ENCODE measurements around the gene HOXA5.

The HOXA5 gene

DNA sequence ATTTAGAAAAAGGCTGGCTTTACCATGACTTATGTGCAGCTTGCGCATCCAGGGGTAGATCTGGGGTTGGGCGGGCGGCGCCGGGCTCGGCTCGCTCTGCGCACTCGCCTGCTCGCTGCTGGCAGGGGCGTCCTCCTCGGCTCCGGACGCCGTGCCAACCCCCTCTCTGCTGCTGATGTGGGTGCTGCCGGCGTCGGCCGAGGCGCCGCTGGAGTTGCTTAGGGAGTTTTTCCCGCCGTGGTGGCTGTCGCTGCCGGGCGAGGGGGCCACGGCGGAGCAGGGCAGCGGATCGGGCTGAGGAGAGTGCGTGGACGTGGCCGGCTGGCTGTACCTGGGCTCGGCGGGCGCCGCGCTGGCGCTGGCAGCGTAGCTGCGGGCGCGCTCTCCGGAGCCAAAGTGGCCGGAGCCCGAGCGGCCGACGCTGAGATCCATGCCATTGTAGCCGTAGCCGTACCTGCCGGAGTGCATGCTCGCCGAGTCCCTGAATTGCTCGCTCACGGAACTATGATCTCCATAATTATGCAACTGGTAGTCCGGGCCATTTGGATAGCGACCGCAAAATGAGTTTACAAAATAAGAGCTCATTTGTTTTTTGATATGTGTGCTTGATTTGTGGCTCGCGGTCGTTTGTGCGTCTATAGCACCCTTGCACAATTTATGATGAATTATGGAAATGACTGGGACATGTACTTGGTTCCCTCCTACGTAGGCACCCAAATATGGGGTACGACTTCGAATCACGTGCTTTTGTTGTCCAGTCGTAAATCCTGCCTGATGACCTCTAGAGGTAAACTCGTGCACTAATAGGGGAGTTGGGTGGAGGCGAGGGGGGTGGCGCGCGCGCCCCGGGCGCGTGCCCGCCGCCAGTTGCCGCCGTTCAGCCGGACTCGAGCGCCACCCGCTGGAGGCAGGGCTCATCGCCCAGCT lies at the start of gene HOXA5:
TSS of gene HOXA5 (minus strand) at position 659 of the 927 bp plus-strand sequence. CDS start at position 585, 74 bp downstream.
- Mint-ChIP-seq H3K27ac (peak within 1 kb of the TSS; percentile 98 to 100 (median 99)), H3K4me3 (peak within 1 kb of the TSS; percentile 95 to 98 (median 96)), H3K27me3 (ENCODE audit: low read depth) (peaks cover 10% of the 10 kb centered on the region), H3K4me1 (peaks cover 82% of the 10 kb centered on the region), H3K36me3 (ENCODE audit: low read depth) (peaks cover 85% of the 10 kb centered on the region), H3K9me3 (no peaks in the 10 kb centered on the region)
- TF ChIP-seq, protein P1, sequence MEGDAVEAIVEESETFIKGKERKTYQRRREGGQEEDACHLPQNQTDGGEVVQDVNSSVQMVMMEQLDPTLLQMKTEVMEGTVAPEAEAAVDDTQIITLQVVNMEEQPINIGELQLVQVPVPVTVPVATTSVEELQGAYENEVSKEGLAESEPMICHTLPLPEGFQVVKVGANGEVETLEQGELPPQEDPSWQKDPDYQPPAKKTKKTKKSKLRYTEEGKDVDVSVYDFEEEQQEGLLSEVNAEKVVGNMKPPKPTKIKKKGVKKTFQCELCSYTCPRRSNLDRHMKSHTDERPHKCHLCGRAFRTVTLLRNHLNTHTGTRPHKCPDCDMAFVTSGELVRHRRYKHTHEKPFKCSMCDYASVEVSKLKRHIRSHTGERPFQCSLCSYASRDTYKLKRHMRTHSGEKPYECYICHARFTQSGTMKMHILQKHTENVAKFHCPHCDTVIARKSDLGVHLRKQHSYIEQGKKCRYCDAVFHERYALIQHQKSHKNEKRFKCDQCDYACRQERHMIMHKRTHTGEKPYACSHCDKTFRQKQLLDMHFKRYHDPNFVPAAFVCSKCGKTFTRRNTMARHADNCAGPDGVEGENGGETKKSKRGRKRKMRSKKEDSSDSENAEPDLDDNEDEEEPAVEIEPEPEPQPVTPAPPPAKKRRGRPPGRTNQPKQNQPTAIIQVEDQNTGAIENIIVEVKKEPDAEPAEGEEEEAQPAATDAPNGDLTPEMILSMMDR (IDR thresholded peaks at IDR 0.05; ENCODE audit: unreplicated experiment in 3 of 3), result peak; percentile 82 to 97 (median 94)

DNA sequence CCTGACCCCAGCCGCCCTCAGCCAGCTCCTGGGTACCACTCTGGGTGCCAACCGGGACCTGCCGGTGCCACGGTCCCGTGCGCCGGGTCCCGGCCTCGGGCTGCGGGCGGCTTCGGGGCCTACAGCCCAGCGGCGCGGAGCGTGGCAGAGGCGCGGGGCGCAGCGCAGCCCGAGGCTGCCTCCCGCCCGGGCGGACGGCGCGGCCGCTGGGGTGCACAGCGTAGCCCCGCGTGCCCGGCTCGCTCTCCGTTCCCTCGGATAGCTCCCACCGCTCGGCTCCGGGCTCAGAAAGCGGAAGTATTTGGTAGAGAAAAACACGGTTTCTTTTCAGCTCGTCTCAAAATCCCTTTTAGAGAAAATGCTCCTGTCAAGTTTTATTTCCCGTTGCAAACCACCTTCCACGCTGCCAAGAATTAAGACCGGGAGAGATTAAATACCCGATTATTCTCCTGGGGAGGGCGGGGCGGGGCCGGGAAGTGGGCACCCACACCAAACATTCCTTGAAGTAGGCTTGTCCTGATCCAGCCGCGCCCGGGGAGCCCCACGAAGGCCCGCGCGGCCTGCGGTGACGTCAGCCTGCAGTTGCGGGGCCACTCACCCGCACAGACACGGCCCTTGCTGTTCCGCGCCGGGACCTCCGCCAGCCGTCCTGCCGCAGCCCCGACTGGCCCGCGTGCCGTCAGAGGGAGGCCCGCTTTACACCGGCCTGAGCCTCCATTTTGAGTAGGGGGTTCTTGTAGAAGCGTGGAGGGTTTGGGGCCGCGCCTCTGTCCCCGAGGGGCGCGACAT lies 49.3 kb upstream of the HOXA5 start:
- Mint-ChIP-seq H3K36me3 (ENCODE audit: low read depth) (no peaks in the 10 kb centered on the region), H3K9me3 (no peaks in the 10 kb centered on the region), H3K4me3 (peak overlapping the region; percentile 56 to 79 (median 69)), H3K4me1 (peaks cover 33% of the 10 kb centered on the region), H3K27me3 (ENCODE audit: low read depth) (peaks cover 100% of the 10 kb centered on the region), H3K27ac (no peak overlapping the region)
- TF ChIP-seq, protein P1 (IDR thresholded peaks at IDR 0.05; ENCODE audit: unreplicated experiment in 3 of 3), result no peak

DNA sequence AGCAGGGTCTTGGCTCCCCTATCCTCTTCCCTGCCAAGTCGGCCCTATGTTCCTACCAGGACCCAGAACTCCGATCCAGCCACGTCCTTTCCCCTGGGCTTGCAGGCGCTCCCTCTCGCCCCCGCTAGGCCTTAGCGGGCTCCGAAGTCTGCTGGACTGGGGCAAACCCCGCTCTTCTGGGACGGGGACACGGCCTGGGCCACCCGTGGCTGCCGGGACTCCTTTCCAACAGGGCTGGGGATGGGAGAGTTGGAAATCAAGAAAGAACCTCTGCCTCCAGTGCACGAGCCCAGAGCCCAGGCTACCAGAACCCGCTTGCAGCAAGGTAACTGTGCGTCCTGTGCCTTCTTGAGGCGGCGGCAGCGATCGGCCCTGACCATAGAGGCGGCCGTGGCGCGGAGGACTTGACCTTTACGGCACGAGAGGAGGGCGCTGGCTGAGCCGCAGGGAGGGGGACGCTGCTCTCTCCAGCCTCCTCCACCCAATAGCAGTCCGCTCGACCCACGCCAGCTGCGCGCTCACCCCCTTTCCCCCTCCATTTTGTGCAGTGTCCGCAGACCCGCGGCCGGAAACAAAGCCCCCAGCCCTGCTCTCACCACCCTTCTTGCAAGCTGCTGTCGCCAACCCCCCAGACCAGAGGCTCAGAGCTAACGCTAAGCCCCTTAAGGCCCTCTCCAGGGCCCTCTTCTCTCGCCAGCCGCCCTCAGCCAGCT lies 48.5 kb upstream of the HOXA5 start:
- H3K9me3 Mint-ChIP-seq, result no peaks in the 10 kb centered on the region
- peaks cover 34% of the 10 kb centered on the region for H3K4me1 Mint-ChIP-seq
- H3K36me3 Mint-ChIP-seq (ENCODE audit: low read depth), result no peaks in the 10 kb centered on the region
- TF ChIP-seq, protein P1 (IDR thresholded peaks at IDR 0.05; ENCODE audit: unreplicated experiment in 3 of 3), result no peak
- H3K27me3 Mint-ChIP-seq (ENCODE audit: low read depth), result peaks cover 100% of the 10 kb centered on the region
- H3K4me3 Mint-ChIP-seq, result peak overlapping the region; percentile 62 to 79 (median 71)
- peak overlapping the region in 1 of 3 experiments; percentile 44 for H3K27ac Mint-ChIP-seq

DNA sequence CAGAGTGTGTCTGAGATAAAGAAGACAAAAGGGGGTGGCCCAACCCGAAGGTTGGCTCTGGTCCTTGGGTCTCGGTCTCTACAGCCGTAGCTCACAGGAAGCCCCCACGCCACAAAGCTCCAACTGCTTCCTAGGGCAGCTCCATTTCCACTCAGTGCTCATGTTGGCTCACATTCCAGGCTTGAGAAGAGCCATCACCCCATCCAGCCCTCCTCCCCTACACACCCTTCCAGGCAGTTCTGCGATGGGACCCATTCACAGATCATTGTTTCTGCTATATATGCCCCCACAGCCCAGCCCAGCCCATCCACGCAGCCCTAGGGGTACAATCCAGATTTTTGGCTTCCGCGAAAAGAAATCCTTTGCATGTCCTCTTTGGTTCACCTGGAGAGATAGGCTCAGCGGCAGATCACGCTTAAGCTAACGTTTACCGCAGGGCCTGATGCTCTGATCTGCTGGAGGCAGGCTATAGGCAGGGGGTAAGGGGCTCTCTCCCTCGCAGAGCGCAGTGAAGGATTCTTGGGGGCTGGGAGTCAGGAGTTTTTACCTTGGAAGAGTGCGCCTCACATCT lies 47.8 kb upstream of the HOXA5 start:
- Mint-ChIP-seq H3K4me1 (peaks cover 34% of the 10 kb centered on the region), H3K9me3 (no peaks in the 10 kb centered on the region), H3K36me3 (ENCODE audit: low read depth) (no peaks in the 10 kb centered on the region), H3K27ac (no peak overlapping the region), H3K27me3 (ENCODE audit: low read depth) (peaks cover 100% of the 10 kb centered on the region), H3K4me3 (peak overlapping the region; percentile 45 to 59 (median 53))
- TF ChIP-seq, protein P1 (IDR thresholded peaks at IDR 0.05; ENCODE audit: unreplicated experiment in 3 of 3), result no peak

DNA sequence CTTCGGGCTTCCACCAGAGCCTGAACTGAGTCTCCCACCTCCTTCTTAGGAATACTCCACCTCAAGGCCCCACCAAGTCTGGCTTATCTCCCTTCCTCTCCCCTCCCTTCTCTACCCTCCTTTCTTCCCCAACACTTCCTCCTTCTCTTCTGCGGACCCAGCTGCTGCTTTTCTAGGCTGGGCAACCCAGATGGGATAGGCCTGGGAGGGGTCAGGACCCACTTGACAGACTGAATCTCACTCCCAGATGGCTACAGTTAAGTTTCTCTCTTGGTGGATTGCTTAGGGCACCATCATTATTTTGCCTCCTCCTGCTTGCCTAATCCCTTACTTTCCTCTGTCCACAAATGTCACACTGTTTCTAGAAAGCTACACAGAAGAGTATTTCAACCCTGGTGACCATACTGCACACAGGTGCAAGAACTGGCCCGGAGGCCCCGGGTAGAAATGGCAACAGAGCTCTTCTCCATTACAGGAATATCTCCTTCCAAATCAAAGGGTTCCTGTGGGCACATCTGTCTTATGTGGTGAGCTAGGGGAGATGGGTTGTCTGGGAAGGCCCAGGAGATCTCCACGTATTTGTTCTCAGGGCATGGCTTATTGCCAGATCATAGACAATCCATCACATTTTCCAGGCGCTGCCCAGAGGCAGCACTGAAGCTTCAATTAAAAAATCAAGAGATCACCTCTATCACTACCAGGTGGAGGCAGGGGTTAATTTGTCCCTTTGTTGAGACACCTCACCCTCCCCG lies 46.7 kb upstream of the HOXA5 start:
- Mint-ChIP-seq H3K27me3 (ENCODE audit: low read depth) (peaks cover 100% of the 10 kb centered on the region), H3K36me3 (ENCODE audit: low read depth) (no peaks in the 10 kb centered on the region), H3K27ac (peak overlapping the region in 2 of 3 experiments; percentile 3 to 97), H3K4me1 (peaks cover 42% of the 10 kb centered on the region), H3K4me3 (peak overlapping the region; percentile 56 to 92 (median 71)), H3K9me3 (no peaks in the 10 kb centered on the region)
- TF ChIP-seq, protein P1 (IDR thresholded peaks at IDR 0.05; ENCODE audit: unreplicated experiment in 3 of 3), result no peak

All from nephron (organoid).